Measurements from ENCODE around the gene ZBTB16. TPM values are rescaled to one million over a fixed set of nuclear protein-coding genes. Genes with fewer than 3 reads are reported as not detected.

The ZBTB16 gene
- total and polyA plus RNA-seq, 2 of the 13 experiments (the other 11 are each of a cell fraction or from before 2014, with no cell fraction given), result not detected

DNA sequence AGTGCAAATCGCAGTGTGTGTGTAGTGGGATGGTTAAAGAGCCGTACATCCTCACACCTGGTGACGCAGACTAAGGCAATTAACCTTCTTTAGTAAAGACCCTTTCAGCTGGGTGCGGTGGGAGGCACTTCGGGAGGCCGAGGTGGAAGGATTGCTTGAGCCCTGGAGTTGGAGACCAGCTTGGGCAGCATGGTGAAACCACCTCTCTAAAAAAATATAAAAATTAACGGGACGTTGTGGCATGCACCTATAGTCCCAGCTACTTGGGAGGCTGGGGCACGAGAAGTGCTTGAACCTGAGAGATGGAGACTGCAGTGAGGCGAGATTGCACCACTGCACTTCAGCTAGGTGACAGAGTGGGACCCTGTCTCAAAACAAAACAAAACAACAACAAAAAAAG, 31.5 kb downstream of the ZBTB16 start (continued):
- TF ChIP-seq ZNF256 (CRISPR knock-in tag; conservative IDR thresholded peaks at IDR 0.05) (no peak), PHF5A (CRISPR knock-in tag; IDR thresholded peaks at IDR 0.05; ENCODE audit: low read depth, unreplicated experiment) (no peak)

GRCh38 chr11:114091516-114092397, 32.2 kb downstream of the ZBTB16 start:
- ATAC-seq (peak; percentile 93), FAIRE-seq (no peak), DNase-seq (ENCODE audit: low spot score) (peak; percentile 49)
- BruUV-seq (replicated peaks), result no TSS peak
- no peak overlapping the region for H2AFZ ChIP-seq (ENCODE audit: low read length)
- WGBS (ENCODE audit: low lambda C conversion rate), result 17% methylated on average over 7 of the region's 17 CpGs
- H4K20me1 ChIP-seq (ENCODE audit: insufficient read depth, low read length), result no peaks in the 10 kb centered on the region
- in situ Hi-C loops (cut with HindIII; ENCODE audit: extremely low pct_ligation_motif_present, low pct_unique_long_range_greater_than_20kb), result no loop called here
- H3K4me2 ChIP-seq (ENCODE audit: low read depth, low read length), result peak overlapping the region; percentile 74
- no peaks in the 10 kb centered on the region for H3K79me2 ChIP-seq (ENCODE audit: insufficient read depth, low read length)
- peaks cover 25% of the 10 kb centered on the region for H3K4me1 ChIP-seq (ENCODE audit: insufficient read depth, low read length)
- no peak overlapping the region for H3K27ac ChIP-seq (ENCODE audit: extremely low read length, insufficient read depth, low read length)
- ChIA-PET POLR2A (no interaction called here), CTCF (ENCODE audit: low intra/inter-chr PET ratio, low total read pairs) (no interaction called here)
- H3K4me3 ChIP-seq (replicated peaks in 1 of 3; ENCODE audit: insufficient read depth in 1 of 3, low read depth in 2 of 3, low read length in 3 of 3), result peak overlapping the region in 2 of 3 experiments; percentile 11 to 48; a peak in 2 of 6 replicates
- peaks cover 1 to 4% of the 10 kb centered on the region in 2 experiments; a peak in 2 of 5 replicates for H3K27me3 ChIP-seq (ENCODE audit: control insufficient read depth in 1 of 2, insufficient read depth in 2 of 2, low read length in 2 of 2)
- no peak overlapping the region for H3K9ac ChIP-seq (ENCODE audit: insufficient read depth, low read depth, low read length)
- H3K9me3 ChIP-seq (ENCODE audit: low read length), result no peaks in the 10 kb centered on the region
- intact Hi-C loops (cut with micrococcal nuclease; ENCODE audit: unreplicated experiment), result no loop called here
- H3K36me3 ChIP-seq (replicated peaks in 1 of 2; ENCODE audit: control insufficient read depth in 1 of 2, insufficient read depth in 2 of 2, low read length in 2 of 2), result no peaks in the 10 kb centered on the region
- no peak for TF ChIP-seq ZNF776 (CRISPR knock-in tag; IDR thresholded peaks at IDR 0.05)
- no peak for TF ChIP-seq ZNF160 (CRISPR knock-in tag; IDR thresholded peaks at IDR 0.05)
- TF ChIP-seq ZNF33A (CRISPR knock-in tag; IDR thresholded peaks at IDR 0.05; ENCODE audit: borderline replicate concordance), result no peak
- TF ChIP-seq, protein P1, sequence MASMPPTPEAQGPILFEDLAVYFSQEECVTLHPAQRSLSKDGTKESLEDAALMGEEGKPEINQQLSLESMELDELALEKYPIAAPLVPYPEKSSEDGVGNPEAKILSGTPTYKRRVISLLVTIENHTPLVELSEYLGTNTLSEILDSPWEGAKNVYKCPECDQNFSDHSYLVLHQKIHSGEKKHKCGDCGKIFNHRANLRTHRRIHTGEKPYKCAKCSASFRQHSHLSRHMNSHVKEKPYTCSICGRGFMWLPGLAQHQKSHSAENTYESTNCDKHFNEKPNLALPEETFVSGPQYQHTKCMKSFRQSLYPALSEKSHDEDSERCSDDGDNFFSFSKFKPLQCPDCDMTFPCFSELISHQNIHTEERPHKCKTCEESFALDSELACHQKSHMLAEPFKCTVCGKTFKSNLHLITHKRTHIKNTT (CRISPR knock-in tag; IDR thresholded peaks at IDR 0.05), result no peak
- TF ChIP-seq, protein P2, sequence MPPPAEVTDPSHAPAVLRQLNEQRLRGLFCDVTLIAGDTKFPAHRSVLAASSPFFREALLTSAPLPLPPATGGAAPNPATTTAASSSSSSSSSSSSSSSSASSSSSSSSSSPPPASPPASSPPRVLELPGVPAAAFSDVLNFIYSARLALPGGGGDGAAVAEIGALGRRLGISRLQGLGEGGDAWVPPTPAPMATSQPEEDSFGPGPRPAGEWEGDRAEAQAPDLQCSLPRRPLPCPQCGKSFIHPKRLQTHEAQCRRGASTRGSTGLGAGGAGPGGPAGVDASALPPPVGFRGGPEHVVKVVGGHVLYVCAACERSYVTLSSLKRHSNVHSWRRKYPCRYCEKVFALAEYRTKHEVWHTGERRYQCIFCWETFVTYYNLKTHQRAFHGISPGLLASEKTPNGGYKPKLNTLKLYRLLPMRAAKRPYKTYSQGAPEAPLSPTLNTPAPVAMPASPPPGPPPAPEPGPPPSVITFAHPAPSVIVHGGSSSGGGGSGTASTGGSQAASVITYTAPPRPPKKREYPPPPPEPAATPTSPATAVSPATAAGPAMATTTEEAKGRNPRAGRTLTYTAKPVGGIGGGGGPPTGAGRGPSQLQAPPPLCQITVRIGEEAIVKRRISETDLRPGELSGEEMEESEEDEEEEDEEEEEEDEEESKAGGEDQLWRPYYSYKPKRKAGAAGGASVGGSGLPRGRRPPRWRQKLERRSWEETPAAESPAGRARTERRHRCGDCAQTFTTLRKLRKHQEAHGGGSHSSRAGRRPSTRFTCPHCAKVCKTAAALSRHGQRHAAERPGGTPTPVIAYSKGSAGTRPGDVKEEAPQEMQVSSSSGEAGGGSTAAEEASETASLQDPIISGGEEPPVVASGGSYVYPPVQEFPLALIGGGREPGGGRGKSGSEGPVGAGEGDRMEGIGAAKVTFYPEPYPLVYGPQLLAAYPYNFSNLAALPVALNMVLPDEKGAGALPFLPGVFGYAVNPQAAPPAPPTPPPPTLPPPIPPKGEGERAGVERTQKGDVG (CRISPR knock-in tag; IDR thresholded peaks at IDR 0.05; ENCODE audit: borderline replicate concordance), result no peak
- peak; percentile 88 for TF ChIP-seq HNRNPL (IDR thresholded peaks at IDR 0.05; ENCODE audit: low read depth, low read length)
- TF ChIP-seq FOXO4 (CRISPR knock-in tag; conservative IDR thresholded peaks at IDR 0.05), result no peak
- TF ChIP-seq AKAP8 (CRISPR knock-in tag; IDR thresholded peaks at IDR 0.05), result no peak
- TF ChIP-seq FIP1L1 (IDR thresholded peaks at IDR 0.05; ENCODE audit: borderline replicate concordance, insufficient read depth, low read depth, low read length), result no peak
- no peak for TF ChIP-seq ATF7 (IDR thresholded peaks at IDR 0.05)
- no peak for TF ChIP-seq ATF7 (CRISPR knock-in tag; IDR thresholded peaks at IDR 0.05)

All from HepG2 (cell line).